Calu3 (cell line): Measurements from ENCODE around the gene CHST8. TPM values are rescaled to one million over a fixed set of nuclear protein-coding genes. Genes with fewer than 3 reads are reported as not detected.

ENCODE experiments used
- BruUV-seq: library from RNA; stranded (reverse); fragments of 400-500 nt; replicated peaks from 2 replicates; lab custom pipeline; 2021; lab: Mats Ljungman, UMichigan
- CTCF ChIA-PET: fragments of 300-600 bp; sonication (Branson Sonifier 250); formaldehyde crosslinking; loops from one replicate; lab custom pipeline; 2022; ENCODE audit warnings: antibody characterized with exemption; lab: Charles Lee
- DNase-seq: peaks from one replicate; pipeline ENCODE4 v3.0.0; 2022
- H3K27ac Mint-ChIP-seq: one replicate; pipeline ENCODE4 v1.8.0; 2022; ENCODE audit warnings: mixed read lengths; ENCODE audit not compliant: unreplicated experiment
- H3K27me3 Mint-ChIP-seq: one replicate; pipeline ENCODE4 v1.8.0; 2022; ENCODE audit warnings: mixed read lengths; ENCODE audit not compliant: unreplicated experiment
- H3K36me3 Mint-ChIP-seq: one replicate; pipeline ENCODE4 v1.8.0; 2022; ENCODE audit warnings: mild to moderate bottlenecking, moderate library complexity, mixed read lengths; ENCODE audit not compliant: insufficient read depth, unreplicated experiment
- H3K4me1 Mint-ChIP-seq: one replicate; pipeline ENCODE4 v1.8.0; 2022; ENCODE audit warnings: mild to moderate bottlenecking, low read depth, mixed read lengths; ENCODE audit not compliant: unreplicated experiment
- H3K4me3 Mint-ChIP-seq: one replicate; pipeline ENCODE4 v1.8.0; 2022; ENCODE audit warnings: mild to moderate bottlenecking, low read depth, moderate library complexity, mixed read lengths; ENCODE audit not compliant: unreplicated experiment
- H3K9me3 Mint-ChIP-seq: one replicate; pipeline ENCODE4 v1.8.0; 2022; ENCODE audit warnings: low read depth, mixed read lengths; ENCODE audit not compliant: unreplicated experiment
- intact Hi-C: fragments of 100-400 bp; cut with micrococcal nuclease; formaldehyde crosslinking; loops from one replicate; pipeline ENCODE4 v1.10.0; 2022; ENCODE audit not compliant: unreplicated experiment
- total RNA-seq: library from RNA; stranded (reverse); gene quantifications from 2 replicates; pipeline ENCODE4 v1.2.3, GENCODE V29; 2022
- TF ChIP-seq, protein P1 (sequence below): fragments of 200-600 bp; IDR thresholded peaks from one replicate; pipeline ENCODE4 v1.8.0; 2022; ENCODE audit warnings: antibody characterized with exemption; ENCODE audit not compliant: unreplicated experiment

Gene CHST8
- total RNA-seq, 1 experiment from 2014 or later = not detected

DNA sequence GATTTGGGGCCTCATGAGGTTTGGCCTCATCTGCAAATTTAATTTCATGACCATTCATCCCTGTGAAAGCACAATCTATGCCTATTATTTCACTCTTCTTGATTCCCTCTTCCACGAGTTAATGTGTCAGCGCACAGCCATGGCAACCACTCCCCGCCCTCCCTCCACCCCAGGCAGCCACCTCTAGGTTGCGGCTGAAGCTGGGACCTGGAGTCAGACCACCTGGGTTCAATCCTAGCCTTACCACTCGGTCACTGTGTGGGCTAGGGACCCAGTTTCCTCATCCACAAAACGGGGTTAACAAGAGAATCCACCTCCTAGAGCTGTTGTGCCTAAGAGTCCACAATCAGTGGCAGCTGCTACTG is 9.8 kb downstream of the CHST8 start:
- no peaks in the 10 kb centered on the region for H3K36me3 Mint-ChIP-seq
- BruUV-seq = no TSS peak
- intact Hi-C loops = no loop called here
- CTCF ChIA-PET = no interaction called here
- H3K27ac Mint-ChIP-seq = no peak overlapping the region
- H3K9me3 Mint-ChIP-seq = no peaks in the 10 kb centered on the region
- no peaks in the 10 kb centered on the region for H3K4me1 Mint-ChIP-seq
- H3K27me3 Mint-ChIP-seq = peaks cover 72% of the 10 kb centered on the region
- TF ChIP-seq, protein P1, sequence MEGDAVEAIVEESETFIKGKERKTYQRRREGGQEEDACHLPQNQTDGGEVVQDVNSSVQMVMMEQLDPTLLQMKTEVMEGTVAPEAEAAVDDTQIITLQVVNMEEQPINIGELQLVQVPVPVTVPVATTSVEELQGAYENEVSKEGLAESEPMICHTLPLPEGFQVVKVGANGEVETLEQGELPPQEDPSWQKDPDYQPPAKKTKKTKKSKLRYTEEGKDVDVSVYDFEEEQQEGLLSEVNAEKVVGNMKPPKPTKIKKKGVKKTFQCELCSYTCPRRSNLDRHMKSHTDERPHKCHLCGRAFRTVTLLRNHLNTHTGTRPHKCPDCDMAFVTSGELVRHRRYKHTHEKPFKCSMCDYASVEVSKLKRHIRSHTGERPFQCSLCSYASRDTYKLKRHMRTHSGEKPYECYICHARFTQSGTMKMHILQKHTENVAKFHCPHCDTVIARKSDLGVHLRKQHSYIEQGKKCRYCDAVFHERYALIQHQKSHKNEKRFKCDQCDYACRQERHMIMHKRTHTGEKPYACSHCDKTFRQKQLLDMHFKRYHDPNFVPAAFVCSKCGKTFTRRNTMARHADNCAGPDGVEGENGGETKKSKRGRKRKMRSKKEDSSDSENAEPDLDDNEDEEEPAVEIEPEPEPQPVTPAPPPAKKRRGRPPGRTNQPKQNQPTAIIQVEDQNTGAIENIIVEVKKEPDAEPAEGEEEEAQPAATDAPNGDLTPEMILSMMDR = no peak
- no peak for DNase-seq
- H3K4me3 Mint-ChIP-seq = no peak overlapping the region

DNA sequence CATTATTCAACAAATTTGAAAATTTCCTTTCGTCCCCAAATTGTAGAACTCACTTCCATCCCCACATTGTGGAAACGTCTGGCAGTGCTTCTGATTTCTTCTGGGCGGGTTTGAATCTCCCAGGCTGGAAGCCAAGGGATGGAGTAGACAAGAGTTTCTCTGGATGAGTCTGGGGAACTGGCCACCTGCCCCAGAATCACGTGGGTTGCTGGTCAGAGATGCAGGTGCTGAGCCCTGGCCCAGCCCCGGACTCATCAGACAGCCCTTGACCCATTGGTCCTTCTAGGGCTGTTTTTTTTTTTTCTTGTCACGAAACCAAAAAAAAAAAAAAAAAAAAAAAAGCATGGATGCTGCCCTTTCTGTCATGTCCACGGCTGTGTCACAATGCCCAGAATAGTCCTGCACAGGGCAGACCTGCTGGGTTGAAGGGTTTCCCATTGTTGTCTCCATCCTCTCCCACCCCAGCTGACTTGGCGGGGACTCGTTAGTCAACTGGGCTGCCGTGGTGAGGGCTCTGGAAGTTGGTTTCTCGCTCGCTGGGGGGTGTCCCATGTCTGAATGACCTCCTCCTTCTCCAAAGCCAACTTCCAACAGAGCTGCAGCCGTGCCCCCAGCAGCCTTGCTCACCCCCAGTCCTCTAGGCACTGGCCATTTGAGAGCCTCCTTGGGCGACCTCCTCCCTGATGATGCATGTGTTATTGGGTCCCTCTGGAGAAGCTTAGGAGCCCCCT is 12.8 kb downstream of the CHST8 start:
- no peak overlapping the region for H3K4me3 Mint-ChIP-seq
- H3K9me3 Mint-ChIP-seq = no peaks in the 10 kb centered on the region
- intact Hi-C loops = no loop called here
- H3K27me3 Mint-ChIP-seq = peaks cover 71% of the 10 kb centered on the region
- no peak for DNase-seq
- no peak overlapping the region for H3K27ac Mint-ChIP-seq
- CTCF ChIA-PET = interaction anchor here (1.1 kb wide), 1 partner anchor 17 kb away, joined by 3 read pairs; no protein-coding TSS in a partner anchor
- H3K36me3 Mint-ChIP-seq = no peaks in the 10 kb centered on the region
- BruUV-seq = no TSS peak
- no peaks in the 10 kb centered on the region for H3K4me1 Mint-ChIP-seq
- TF ChIP-seq, protein P1 = no peak

GRCh38 chr19:33638167-33639034 is 16.6 kb downstream of the CHST8 start:
- DNase-seq = no peak
- H3K36me3 Mint-ChIP-seq = no peaks in the 10 kb centered on the region
- no peak overlapping the region for H3K27ac Mint-ChIP-seq
- TF ChIP-seq, protein P1 = no peak
- no peaks in the 10 kb centered on the region for H3K9me3 Mint-ChIP-seq
- H3K4me1 Mint-ChIP-seq = no peaks in the 10 kb centered on the region
- CTCF ChIA-PET = interaction anchor here (0.7 kb wide), 1 partner anchor 40 kb away, joined by 3 read pairs; no protein-coding TSS in a partner anchor
- BruUV-seq = no TSS peak
- intact Hi-C loops = no loop called here
- no peak overlapping the region for H3K4me3 Mint-ChIP-seq
- H3K27me3 Mint-ChIP-seq = peaks cover 60% of the 10 kb centered on the region

DNA sequence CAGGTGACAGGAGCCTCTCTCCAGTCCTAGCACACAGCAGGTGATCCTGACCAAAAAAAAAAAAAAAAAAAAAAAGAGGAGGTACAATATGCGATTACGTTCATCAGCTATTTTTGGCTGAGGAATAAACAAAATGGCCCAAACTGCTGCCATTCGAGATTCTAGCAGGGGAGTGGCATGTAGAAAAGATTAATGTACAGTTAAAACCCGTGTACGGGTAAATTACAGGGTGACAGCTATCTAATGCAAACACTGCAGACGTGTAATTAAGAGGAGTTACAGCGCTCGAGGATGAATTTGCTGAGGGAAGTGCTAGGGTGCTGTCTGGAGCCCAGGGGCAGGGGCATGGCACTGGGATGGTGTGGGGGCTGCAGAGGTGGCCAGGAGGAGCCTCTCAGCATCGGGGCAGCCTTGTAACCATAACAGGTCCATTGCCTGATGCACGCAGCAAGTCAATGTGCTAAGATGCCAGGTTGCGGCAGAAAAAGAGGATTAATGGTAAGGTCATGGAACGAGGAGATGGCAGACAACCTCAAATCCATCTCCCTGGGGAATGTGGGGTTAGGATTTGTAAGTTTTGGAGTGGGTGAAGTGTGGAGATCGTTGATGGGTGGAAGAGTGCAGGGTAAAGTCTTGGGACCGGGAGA is 17.4 kb downstream of the CHST8 start:
- no peak overlapping the region for H3K27ac Mint-ChIP-seq
- no peak for DNase-seq
- no peaks in the 10 kb centered on the region for H3K36me3 Mint-ChIP-seq
- no peak overlapping the region for H3K4me3 Mint-ChIP-seq
- TF ChIP-seq, protein P1 = no peak
- CTCF ChIA-PET = interaction anchor here (0.6 to 0.7 kb wide), 3 partner anchors 39 to 990 kb away, joined by 3 to 5 read pairs (median 3); no protein-coding TSS in a partner anchor
- BruUV-seq = no TSS peak
- intact Hi-C loops = no loop called here
- no peaks in the 10 kb centered on the region for H3K4me1 Mint-ChIP-seq
- no peaks in the 10 kb centered on the region for H3K9me3 Mint-ChIP-seq
- H3K27me3 Mint-ChIP-seq = peaks cover 59% of the 10 kb centered on the region
